ENCODE data around the gene SLC9A5.
A peak's percentile ranks its signal among the peaks of the same experiment; 100 is the strongest.

Gene SLC9A5

GRCh38 chr16:67242138-67242730, 6.5 kb upstream of the SLC9A5 start:
- no peak for DNase-seq (ENCODE audit: low read depth)
- H3K4me3 ChIP-seq (ENCODE audit: low read depth, low read length): no peak overlapping the region
- TF ChIP-seq POLR2A (IDR thresholded peaks at IDR 0.05; ENCODE audit: extremely low read depth, insufficient read length) (no peak), MYC (IDR thresholded peaks at IDR 0.05; ENCODE audit: low read depth, low read length) (no peak)
- TF ChIP-seq, protein P1, sequence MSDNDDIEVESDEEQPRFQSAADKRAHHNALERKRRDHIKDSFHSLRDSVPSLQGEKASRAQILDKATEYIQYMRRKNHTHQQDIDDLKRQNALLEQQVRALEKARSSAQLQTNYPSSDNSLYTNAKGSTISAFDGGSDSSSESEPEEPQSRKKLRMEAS (IDR thresholded peaks at IDR 0.05; ENCODE audit: low read depth, low read length): no peak
- TF ChIP-seq, protein P2, sequence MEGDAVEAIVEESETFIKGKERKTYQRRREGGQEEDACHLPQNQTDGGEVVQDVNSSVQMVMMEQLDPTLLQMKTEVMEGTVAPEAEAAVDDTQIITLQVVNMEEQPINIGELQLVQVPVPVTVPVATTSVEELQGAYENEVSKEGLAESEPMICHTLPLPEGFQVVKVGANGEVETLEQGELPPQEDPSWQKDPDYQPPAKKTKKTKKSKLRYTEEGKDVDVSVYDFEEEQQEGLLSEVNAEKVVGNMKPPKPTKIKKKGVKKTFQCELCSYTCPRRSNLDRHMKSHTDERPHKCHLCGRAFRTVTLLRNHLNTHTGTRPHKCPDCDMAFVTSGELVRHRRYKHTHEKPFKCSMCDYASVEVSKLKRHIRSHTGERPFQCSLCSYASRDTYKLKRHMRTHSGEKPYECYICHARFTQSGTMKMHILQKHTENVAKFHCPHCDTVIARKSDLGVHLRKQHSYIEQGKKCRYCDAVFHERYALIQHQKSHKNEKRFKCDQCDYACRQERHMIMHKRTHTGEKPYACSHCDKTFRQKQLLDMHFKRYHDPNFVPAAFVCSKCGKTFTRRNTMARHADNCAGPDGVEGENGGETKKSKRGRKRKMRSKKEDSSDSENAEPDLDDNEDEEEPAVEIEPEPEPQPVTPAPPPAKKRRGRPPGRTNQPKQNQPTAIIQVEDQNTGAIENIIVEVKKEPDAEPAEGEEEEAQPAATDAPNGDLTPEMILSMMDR (IDR thresholded peaks at IDR 0.05; ENCODE audit: low read depth, low read length): no peak

GRCh38 chr16:67243481-67243880, 5.3 kb upstream of the SLC9A5 start:
- peak overlapping the region; percentile 44 for H3K4me3 ChIP-seq (ENCODE audit: low read depth, low read length)

GRCh38 chr16:67244387-67245185, 4.2 kb upstream of the SLC9A5 start:
- peak; percentile 98 for DNase-seq (ENCODE audit: low read depth)
- peak overlapping the region; percentile 86 for H3K4me3 ChIP-seq (ENCODE audit: low read depth, low read length)
- TF ChIP-seq MYC (IDR thresholded peaks at IDR 0.05; ENCODE audit: low read depth, low read length) (no peak), POLR2A (IDR thresholded peaks at IDR 0.05; ENCODE audit: extremely low read depth, insufficient read length) (no peak)
- TF ChIP-seq, protein P1 (IDR thresholded peaks at IDR 0.05; ENCODE audit: low read depth, low read length): peak; percentile 21; the same call in 1 of the 2 replicates
- TF ChIP-seq, protein P2 (IDR thresholded peaks at IDR 0.05; ENCODE audit: low read depth, low read length): no peak

More at GRCh38 chr16:67243481-67243880, 5.3 kb upstream of the SLC9A5 start:
- no peak for DNase-seq (ENCODE audit: low read depth)
- no peak for TF ChIP-seq POLR2A (IDR thresholded peaks at IDR 0.05; ENCODE audit: extremely low read depth, insufficient read length)
- TF ChIP-seq, protein P2 (IDR thresholded peaks at IDR 0.05; ENCODE audit: low read depth, low read length): no peak
- TF ChIP-seq, protein P1 (IDR thresholded peaks at IDR 0.05; ENCODE audit: low read depth, low read length): no peak
- no peak for TF ChIP-seq MYC (IDR thresholded peaks at IDR 0.05; ENCODE audit: low read depth, low read length)

DNA sequence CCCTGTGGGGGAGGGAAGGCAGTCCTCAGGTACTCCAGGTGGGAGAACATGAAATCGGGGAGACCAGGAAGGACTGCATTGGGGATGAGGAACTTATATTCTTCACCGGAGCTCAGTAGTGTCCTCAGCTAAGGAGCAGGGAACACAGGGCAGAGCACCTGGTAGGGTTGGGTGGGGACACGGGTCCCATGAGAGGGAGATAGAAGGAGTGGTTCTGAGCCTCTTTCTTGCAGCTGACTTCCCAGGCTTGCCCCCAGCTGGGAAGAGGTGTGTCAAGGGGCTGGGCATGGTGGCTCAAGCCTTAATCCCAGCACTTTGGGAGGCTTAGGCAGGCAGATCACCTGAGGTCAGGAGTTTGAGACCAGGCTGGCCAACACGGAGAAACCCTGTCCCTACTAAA, 3.6 kb upstream of the SLC9A5 start:
- DNase-seq (ENCODE audit: low read depth): peak; percentile 45
- TF ChIP-seq, protein P1 (IDR thresholded peaks at IDR 0.05; ENCODE audit: low read depth, low read length): no peak
- peak overlapping the region; percentile 86 for H3K4me3 ChIP-seq (ENCODE audit: low read depth, low read length)

- no peak for DNase-seq (ENCODE audit: low read depth)
- TF ChIP-seq, protein P1 (IDR thresholded peaks at IDR 0.05; ENCODE audit: low read depth, low read length): no peak; the same call in 1 of the 2 replicates
- TF ChIP-seq POLR2A (IDR thresholded peaks at IDR 0.05; ENCODE audit: extremely low read depth, insufficient read length) (no peak), MYC (IDR thresholded peaks at IDR 0.05; ENCODE audit: low read depth, low read length) (no peak)
- TF ChIP-seq, protein P2 (IDR thresholded peaks at IDR 0.05; ENCODE audit: low read depth, low read length): no peak
Observed at GRCh38 chr16:67245674-67246080, 3.1 kb upstream of the SLC9A5 start.

More at GRCh38 chr16:67245674-67246080, 3.1 kb upstream of the SLC9A5 start:
- H3K4me3 ChIP-seq (ENCODE audit: low read depth, low read length): peak overlapping the region; percentile 86

Measured in NB4 (cell line).